ENCODE results near the gene TBL1X. TPM values are rescaled to one million over a fixed set of nuclear protein-coding genes. Genes with fewer than 3 reads are reported as not detected.

The TBL1X gene
- total and polyA plus RNA-seq, 8 donors = 2.4 to 16.6 (median 9.3) TPM

DNA sequence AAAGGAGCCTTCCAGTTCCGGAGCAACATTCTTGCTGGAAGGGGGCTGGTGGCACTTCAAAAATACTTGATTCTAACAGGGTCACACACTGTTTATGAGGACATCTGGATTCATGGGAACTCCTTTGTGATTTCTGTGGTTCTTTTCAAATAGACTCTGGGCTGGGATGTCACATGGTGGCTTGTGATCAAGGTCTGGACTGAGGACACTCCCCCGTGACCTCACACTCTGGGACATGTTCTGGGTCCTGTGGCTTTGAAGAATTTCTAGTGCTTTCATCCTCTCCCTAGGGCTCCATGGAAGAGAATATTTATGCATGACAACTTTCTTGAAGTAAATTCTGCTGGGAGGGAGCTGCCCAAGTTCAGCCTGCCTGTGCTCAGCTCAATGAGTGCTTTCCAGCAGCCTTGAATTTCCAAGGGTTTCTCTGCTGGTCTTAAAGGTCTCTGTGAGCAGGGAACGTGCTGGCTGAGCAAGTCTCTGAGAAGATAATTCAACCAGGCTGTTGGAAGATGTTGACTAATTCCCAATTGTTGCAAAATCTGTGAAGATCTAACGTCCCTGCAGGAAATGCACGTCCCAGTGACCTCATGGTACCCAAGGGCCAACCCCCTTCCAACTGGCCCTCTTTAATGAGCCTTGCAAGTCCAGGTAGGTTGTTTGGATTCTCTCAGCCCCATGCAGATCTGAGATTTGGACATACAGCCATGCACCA, 264.5 kb downstream of the TBL1X start:
- Histone ChIP-seq H3K4me1 (no peaks in the 10 kb centered on the region), H3K4me3 (no peak overlapping the region), H3K9me3 (no peaks in the 10 kb centered on the region), H3K36me3 (no peaks in the 10 kb centered on the region), H3K27ac (no peak overlapping the region), H3K27me3 (no peaks in the 10 kb centered on the region)
- ATAC-seq (no peak), FAIRE-seq (no peak), DNase-seq (no peak)
- intact Hi-C loops (cut with DNase I) = no loop called here
- TF ChIP-seq CTCF (IDR thresholded peaks at IDR 0.05) = no peak
- WGBS, 2 donors = 78 to 87% methylated on average over 5 of the region's 5 CpGs

GRCh38 chrX:9730078-9730477, 265.2 kb downstream of the TBL1X start:
- 76 to 84% methylated on average over 3 of the region's 3 CpGs for WGBS, 2 donors
- intact Hi-C loops (cut with DNase I) = no loop called here
- TF ChIP-seq CTCF (IDR thresholded peaks at IDR 0.05) = no peak
- ATAC-seq (no peak), FAIRE-seq (no peak), DNase-seq (no peak)
- Histone ChIP-seq H3K4me1 (no peaks in the 10 kb centered on the region), H3K9me3 (no peaks in the 10 kb centered on the region), H3K27me3 (no peaks in the 10 kb centered on the region), H3K27ac (no peak overlapping the region), H3K36me3 (no peaks in the 10 kb centered on the region), H3K4me3 (no peak overlapping the region)

DNA sequence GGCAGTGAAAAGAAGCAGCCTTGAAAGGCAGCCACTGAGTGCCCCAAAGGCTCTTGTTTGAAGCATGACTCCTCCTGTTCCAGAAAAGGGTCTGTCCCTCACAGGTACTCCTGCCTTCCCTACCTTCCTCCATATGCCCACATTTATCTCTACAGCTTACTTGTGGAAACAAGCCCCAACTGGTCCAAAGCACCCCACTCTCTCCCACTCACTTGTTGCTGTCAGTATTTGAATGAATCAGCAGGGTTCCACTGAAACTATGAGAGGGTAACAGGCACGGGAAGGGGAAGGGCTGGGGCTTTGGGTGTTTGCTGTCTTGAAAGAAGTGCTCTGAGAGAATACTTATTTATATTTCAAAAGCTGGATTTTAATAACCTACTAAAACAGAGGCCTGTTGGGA, 265.9 kb downstream of the TBL1X start:
- H3K4me1 ChIP-seq = no peaks in the 10 kb centered on the region
- DNase-seq (no peak), ATAC-seq (no peak), FAIRE-seq (no peak)
- no peaks in the 10 kb centered on the region for H3K36me3 ChIP-seq
- H3K27me3 ChIP-seq = no peaks in the 10 kb centered on the region
- no peak overlapping the region for H3K27ac ChIP-seq
- intact Hi-C loops (cut with DNase I) = no loop called here
- 65 to 71% methylated on average over 1 of the region's 1 CpG for WGBS, 2 donors
- H3K9me3 ChIP-seq = no peaks in the 10 kb centered on the region
- H3K4me3 ChIP-seq = no peak overlapping the region
- TF ChIP-seq CTCF (IDR thresholded peaks at IDR 0.05) = no peak

- TF ChIP-seq CTCF (IDR thresholded peaks at IDR 0.05) = no peak
- 71 to 78% methylated on average over 7 of the region's 7 CpGs for WGBS, 2 donors
- Histone ChIP-seq H3K9me3 (no peaks in the 10 kb centered on the region), H3K27ac (no peak overlapping the region), H3K27me3 (no peaks in the 10 kb centered on the region), H3K4me3 (no peak overlapping the region), H3K36me3 (no peaks in the 10 kb centered on the region), H3K4me1 (no peaks in the 10 kb centered on the region)
- DNase-seq (no peak), FAIRE-seq (no peak), ATAC-seq (no peak)
- intact Hi-C loops (cut with DNase I) = no loop called here
These were observed 272.5 kb downstream of the TBL1X start for GRCh38 chrX:9737363-9737762.

- DNase-seq (no peak), FAIRE-seq (no peak), ATAC-seq (no peak)
- WGBS, 2 donors = 72 to 77% methylated on average over 3 of the region's 3 CpGs
- H3K4me1 ChIP-seq = no peaks in the 10 kb centered on the region
- H3K4me3 ChIP-seq = no peak overlapping the region
- H3K9me3 ChIP-seq = no peaks in the 10 kb centered on the region
- no peak for TF ChIP-seq CTCF (IDR thresholded peaks at IDR 0.05)
- no peaks in the 10 kb centered on the region for H3K27me3 ChIP-seq
- H3K36me3 ChIP-seq = no peaks in the 10 kb centered on the region
- H3K27ac ChIP-seq = no peak overlapping the region
- intact Hi-C loops (cut with DNase I) = no loop called here
These were observed 273.3 kb downstream of the TBL1X start for GRCh38 chrX:9738151-9738550.

Measured in pancreas (tissue), 10 donors.